Psoas muscle (tissue), 8 donors: ENCODE data around the gene WWC1. TPM values are rescaled to one million over a fixed set of nuclear protein-coding genes. Genes with fewer than 3 reads are reported as not detected.

Source experiments
- ATAC-seq, 4 donors: fragments of 200-7000 bp; cut with Tn5 transposase; one replicate each; pipeline ENCODE4 v1.9.1; 2020; ENCODE audit warnings: moderate library complexity in 3 of 4, mild to moderate bottlenecking in 2 of 4
- DNase-seq, 2 donors: peaks; one replicate each; pipeline ENCODE4 v3.0.0-alpha.2; 2020
- H3K27ac ChIP-seq: fragments of 200-600 bp; one replicate; pipeline ENCODE4 v1.8.0; 2022
- H3K27me3 ChIP-seq, 3 donors: fragments of 200-600 bp in 1 of 3; one replicate each; pipeline versions ENCODE4 v1.6.1 to v1.8.0; 2013 to 2022; ENCODE audit warnings: low read length in 2 of 3, mild to moderate bottlenecking in 2 of 3, moderate library complexity in 1 of 3; ENCODE audit not compliant: insufficient read depth in 3 of 3
- H3K36me3 ChIP-seq, 2 donors: fragments of 200-600 bp in 1 of 2; one replicate each; pipeline versions ENCODE4 v1.6.1 to v1.8.0; 2013 to 2022; ENCODE audit warnings: low read depth in 1 of 2, mild to moderate bottlenecking in 1 of 2, moderate library complexity in 1 of 2; ENCODE audit not compliant: insufficient read depth in 1 of 2
- H3K4me1 ChIP-seq: fragments of 200-600 bp; one replicate; pipeline ENCODE4 v1.8.0; 2022
- H3K4me3 ChIP-seq: fragments of 200-600 bp; one replicate; pipeline ENCODE4 v1.8.0; 2022; ENCODE audit warnings: mild to moderate bottlenecking
- H3K9me3 ChIP-seq: fragments of 200-600 bp; one replicate; pipeline ENCODE4 v1.8.0; 2022
- CTCF ChIP-seq: fragments of 200-600 bp; IDR thresholded peaks from one replicate; pipeline ENCODE4 v1.8.0; 2022; ENCODE audit warnings: antibody characterized with exemption
- WGBS, 3 donors: extraction: QIAGEN DNeasy Blood & Tissue Kit; methylation state at CpG; one replicate each; pipeline versions ENCODE4 v1.1.6 to v1.1.7; 2013; 5-methylcytosine and 5-hydroxymethylcytosine counted together
- intact Hi-C, 2 donors: fragments of 100-400 bp; cut with DNase I; formaldehyde crosslinking; loops; one replicate each; pipeline versions ENCODE4 v1.11.0 to v1.14.2; 2022
- polyA plus RNA-seq, 3 donors: library from polyadenylated mRNA; stranded (reverse); fragments of 200-250 nt; gene quantifications; one replicate each; pipeline ENCODE4 v1.2.3, GENCODE V29; 2013
- total RNA-seq, 4 donors: library from RNA; stranded (reverse); fragmentation: NEBNext Ultra II Directional in 2 of 4; extraction: Animal tissue kit (Norgen Biotek cat#: 25700) in 2 of 4; gene quantifications; one replicate each; pipeline versions ENCODE4 v1.2.1 to v1.2.4, GENCODE V29; 2021 to 2023
- donor health status: healthy with polysubstance abuse.
- donor health status: DM: no; HTN: no; CAD: no; lungs with moderate emphysema.
- donor health status: Bipolar disorder and iron deficiency.
- donor health status: healthy.
- donor health status: DM: yes; HTN: yes; CAD: no.
- donor health status: DM: no; HTN: no; CAD: no.
- donor health status: DM: no; HTN: no; CAD: no.
- donor health status: DM: yes; HTN: yes; CAD: no.

WWC1 gene
- total and polyA plus RNA-seq, 7 donors = 0.03 to 0.25 (median 0.08) TPM; not detected in 3

DNA sequence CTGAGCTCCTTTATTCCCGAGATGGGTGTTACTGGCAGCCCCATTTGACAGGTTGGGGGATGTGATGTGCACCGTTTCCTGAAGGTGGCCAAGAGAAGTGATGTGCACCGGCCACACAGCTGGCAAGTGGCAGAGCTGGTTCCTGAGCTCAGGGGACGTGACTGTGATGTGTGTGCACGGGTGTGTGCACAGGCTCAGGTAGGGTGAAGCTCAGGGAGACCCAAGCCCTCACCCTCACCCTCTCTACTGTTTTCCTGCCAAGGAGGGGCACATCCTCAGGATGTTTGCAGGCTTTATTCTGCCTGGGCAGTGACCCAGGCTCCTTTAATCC is 56.6 kb downstream of the WWC1 start:
- H3K4me1 ChIP-seq = no peaks in the 10 kb centered on the region
- 60 to 70% (median 65%) methylated on average over 5 of the region's 5 CpGs for WGBS, 3 donors
- ATAC-seq (no peak), DNase-seq (no peak)
- no peak for TF ChIP-seq CTCF
- H3K9me3 ChIP-seq = no peaks in the 10 kb centered on the region
- H3K4me3 ChIP-seq = no peak overlapping the region
- intact Hi-C loops = no loop called here
- H3K36me3 ChIP-seq = no peaks in the 10 kb centered on the region
- H3K27me3 ChIP-seq = peaks cover 0 to 3% (median 0%) of the 10 kb centered on the region in 3 donors
- H3K27ac ChIP-seq = no peak overlapping the region

DNA sequence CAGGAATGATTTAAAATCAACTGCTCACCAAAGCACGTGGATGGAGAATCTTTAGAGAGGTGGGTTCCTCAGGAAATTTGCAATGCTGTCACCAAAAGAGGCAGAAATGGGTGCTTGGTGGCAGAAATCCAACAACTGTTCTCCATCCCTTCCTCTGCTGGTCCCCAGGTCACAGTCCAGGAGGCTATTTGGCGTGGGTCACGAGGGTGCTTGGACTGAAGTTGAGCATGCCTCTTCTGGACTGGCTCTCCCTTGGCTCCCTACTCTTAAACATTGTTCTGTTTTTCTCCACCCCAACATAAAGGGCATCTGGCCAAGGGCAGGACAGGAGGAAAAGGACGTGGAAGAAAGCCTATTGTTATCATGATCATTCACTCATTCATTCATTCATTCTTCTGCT is 58.9 kb downstream of the WWC1 start:
- WGBS, 3 donors = 76 to 78% (median 77%) methylated on average over 4 of the region's 4 CpGs

GRCh38 chr5:168353216-168353957 is 61.9 kb downstream of the WWC1 start:
- no peak for DNase-seq
- 72 to 74% (median 74%) methylated on average over 12 of the region's 12 CpGs for WGBS, 3 donors

More for the DNA sequence above, 58.9 kb downstream of the WWC1 start:
- DNase-seq (no peak), ATAC-seq (no peak)
- TF ChIP-seq CTCF = no peak
- H3K27ac ChIP-seq = no peak overlapping the region
- H3K9me3 ChIP-seq = no peaks in the 10 kb centered on the region
- H3K4me3 ChIP-seq = no peak overlapping the region
- H3K4me1 ChIP-seq = no peaks in the 10 kb centered on the region
- no peaks in the 10 kb centered on the region for H3K36me3 ChIP-seq
- peaks cover 0 to 3% (median 0%) of the 10 kb centered on the region in 3 donors for H3K27me3 ChIP-seq
- intact Hi-C loops = no loop called here

GRCh38 chr5:168354397-168354796 is 63.0 kb downstream of the WWC1 start:
- 72 to 73% (median 72%) methylated on average over 2 of the region's 2 CpGs for WGBS, 3 donors
- Histone ChIP-seq H3K4me3 (no peak overlapping the region), H3K36me3 (no peaks in the 10 kb centered on the region), H3K27ac (no peak overlapping the region), H3K27me3 (no peaks in the 10 kb centered on the region), H3K4me1 (no peaks in the 10 kb centered on the region), H3K9me3 (no peaks in the 10 kb centered on the region)
- DNase-seq (no peak), ATAC-seq (no peak)
- TF ChIP-seq CTCF = no peak
- intact Hi-C loops = no loop called here

More at GRCh38 chr5:168353216-168353957, 61.9 kb downstream of the WWC1 start:
- no peak for ATAC-seq
- no peaks in the 10 kb centered on the region for H3K36me3 ChIP-seq
- H3K4me3 ChIP-seq = no peak overlapping the region
- no peaks in the 10 kb centered on the region for H3K27me3 ChIP-seq
- H3K27ac ChIP-seq = no peak overlapping the region
- intact Hi-C loops = no loop called here
- no peak for TF ChIP-seq CTCF
- no peaks in the 10 kb centered on the region for H3K4me1 ChIP-seq
- H3K9me3 ChIP-seq = no peaks in the 10 kb centered on the region

- WGBS, 3 donors = 83 to 91% (median 88%) methylated on average over 13 of the region's 13 CpGs
- ATAC-seq = no peak
- DNase-seq = no peak
Measured at GRCh38 chr5:168356171-168356570, 64.7 kb downstream of the WWC1 start.

More at GRCh38 chr5:168356171-168356570, 64.7 kb downstream of the WWC1 start:
- H3K27me3 ChIP-seq = no peaks in the 10 kb centered on the region
- no peaks in the 10 kb centered on the region for H3K4me1 ChIP-seq
- H3K4me3 ChIP-seq = no peak overlapping the region
- no peak overlapping the region for H3K27ac ChIP-seq
- no peaks in the 10 kb centered on the region for H3K9me3 ChIP-seq
- intact Hi-C loops = no loop called here
- no peak for TF ChIP-seq CTCF
- no peaks in the 10 kb centered on the region for H3K36me3 ChIP-seq
